Posterior vena cava (tissue), 2 donors: ENCODE results near the gene KIF1A. TPM values are rescaled to one million over a fixed set of nuclear protein-coding genes. Genes with fewer than 3 reads are reported as not detected.

ENCODE experiments used
- DNase-seq: peaks from one replicate; pipeline ENCODE4 v3.0.0-alpha.2; 2020; ENCODE audit warnings: low spot score
- intact Hi-C, 2 donors: fragments of 100-400 bp; cut with DNase I; formaldehyde crosslinking; loops; one replicate each; pipeline versions ENCODE4 v1.14.1 to v1.14.2; 2022 to 2023
- total RNA-seq, 2 donors: library from RNA; stranded (reverse); fragmentation: NEBNext Ultra II Directional; extraction: Animal tissue kit (Norgen Biotek cat#: 25700); gene quantifications; one replicate each; pipeline ENCODE4 v1.2.1, GENCODE V29; 2021
- donor health status: DM: yes; HTN: yes; CAD: no.
- donor health status: DM: yes; HTN: yes; CAD: no.

The KIF1A gene
- total RNA-seq, 2 donors from 2014 or later = 0.37 to 0.57 TPM

DNA sequence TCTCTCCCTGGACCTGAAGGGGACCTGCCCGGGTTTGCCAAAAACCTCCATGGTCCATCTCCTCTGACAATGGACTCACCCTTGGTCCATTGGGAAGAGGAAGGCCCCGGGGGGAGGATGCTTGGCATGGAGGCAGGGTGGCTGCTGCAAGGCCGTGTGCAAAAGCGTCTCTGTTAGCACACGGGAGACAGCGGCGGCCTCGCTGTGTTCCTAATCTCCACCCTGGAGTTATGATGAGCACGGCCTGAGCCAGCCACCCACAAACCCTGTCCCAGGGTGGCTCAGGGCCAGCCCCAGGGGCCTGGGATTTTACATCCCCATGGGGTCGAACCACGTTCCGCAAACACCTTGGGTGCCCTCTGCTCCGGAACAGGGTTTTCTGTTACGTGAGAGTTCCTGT lies 92.6 kb downstream of the KIF1A start:
- intact Hi-C loops = loop anchor here in 1 of 2 donors (10.0 kb wide), 1 partner anchor 1253 kb away; no protein-coding TSS in a partner anchor
- no peak for DNase-seq

GRCh38 chr2:240726876-240727275 lies 93.1 kb downstream of the KIF1A start:
- DNase-seq = no peak
- intact Hi-C loops = loop anchor here in 1 of 2 donors (10.0 kb wide), 1 partner anchor 1252 kb away; no protein-coding TSS in a partner anchor

GRCh38 chr2:240725671-240726070 lies 94.3 kb downstream of the KIF1A start:
- intact Hi-C loops = loop anchor here in 1 of 2 donors (10.0 kb wide), 1 partner anchor 1251 kb away; no protein-coding TSS in a partner anchor
- DNase-seq = no peak

- DNase-seq = no peak
- intact Hi-C loops = loop anchor here in 1 of 2 donors (10.0 kb wide), 1 partner anchor 1250 kb away; no protein-coding TSS in a partner anchor
Observed at GRCh38 chr2:240725266-240725665, 94.8 kb downstream of the KIF1A start.

DNA sequence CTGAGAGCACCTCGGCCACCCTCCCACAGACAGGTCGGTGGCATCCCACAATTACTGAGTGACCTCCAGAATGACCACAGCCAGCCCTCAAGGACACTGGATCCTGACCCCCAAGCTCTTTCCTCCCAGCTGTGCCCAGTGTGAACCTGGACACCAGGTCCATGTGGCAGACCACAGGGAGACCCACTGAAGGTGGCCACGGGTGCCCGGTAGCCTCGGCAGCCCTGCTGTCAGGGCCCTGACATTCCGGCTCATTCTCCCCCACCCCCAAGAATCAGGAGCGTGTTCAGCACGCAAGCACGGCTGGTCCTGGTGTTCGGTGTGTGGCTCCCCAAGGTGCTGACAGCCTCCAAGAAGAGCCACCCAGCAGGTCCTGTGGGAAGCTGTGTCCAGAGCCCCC lies 95.6 kb downstream of the KIF1A start:
- intact Hi-C loops = loop anchor here in 1 of 2 donors (10.0 kb wide), 1 partner anchor 1250 kb away; no protein-coding TSS in a partner anchor
- DNase-seq = no peak

DNA sequence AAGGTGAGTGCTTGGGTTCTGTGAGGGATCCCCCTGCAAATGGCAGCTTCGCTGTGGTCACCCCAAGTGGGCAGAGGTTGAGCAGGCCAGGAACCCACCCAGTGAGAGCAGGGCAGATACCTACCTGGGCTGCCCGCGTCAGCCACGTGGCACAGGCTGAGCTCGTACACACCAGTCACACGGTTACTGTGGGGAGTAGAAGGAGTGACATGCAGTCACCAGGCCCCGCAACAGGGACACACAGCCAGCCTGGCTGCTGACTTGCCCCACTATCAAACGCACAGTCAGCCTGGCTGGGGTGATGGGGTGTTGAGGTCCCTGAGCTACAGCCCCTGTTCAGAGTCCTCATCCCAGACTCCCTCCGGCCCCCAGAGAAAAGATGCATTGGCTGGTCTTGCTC lies 96.2 kb downstream of the KIF1A start:
- no peak for DNase-seq
- intact Hi-C loops = loop anchor here in 1 of 2 donors (10.0 kb wide), 1 partner anchor 1249 kb away; no protein-coding TSS in a partner anchor

DNA sequence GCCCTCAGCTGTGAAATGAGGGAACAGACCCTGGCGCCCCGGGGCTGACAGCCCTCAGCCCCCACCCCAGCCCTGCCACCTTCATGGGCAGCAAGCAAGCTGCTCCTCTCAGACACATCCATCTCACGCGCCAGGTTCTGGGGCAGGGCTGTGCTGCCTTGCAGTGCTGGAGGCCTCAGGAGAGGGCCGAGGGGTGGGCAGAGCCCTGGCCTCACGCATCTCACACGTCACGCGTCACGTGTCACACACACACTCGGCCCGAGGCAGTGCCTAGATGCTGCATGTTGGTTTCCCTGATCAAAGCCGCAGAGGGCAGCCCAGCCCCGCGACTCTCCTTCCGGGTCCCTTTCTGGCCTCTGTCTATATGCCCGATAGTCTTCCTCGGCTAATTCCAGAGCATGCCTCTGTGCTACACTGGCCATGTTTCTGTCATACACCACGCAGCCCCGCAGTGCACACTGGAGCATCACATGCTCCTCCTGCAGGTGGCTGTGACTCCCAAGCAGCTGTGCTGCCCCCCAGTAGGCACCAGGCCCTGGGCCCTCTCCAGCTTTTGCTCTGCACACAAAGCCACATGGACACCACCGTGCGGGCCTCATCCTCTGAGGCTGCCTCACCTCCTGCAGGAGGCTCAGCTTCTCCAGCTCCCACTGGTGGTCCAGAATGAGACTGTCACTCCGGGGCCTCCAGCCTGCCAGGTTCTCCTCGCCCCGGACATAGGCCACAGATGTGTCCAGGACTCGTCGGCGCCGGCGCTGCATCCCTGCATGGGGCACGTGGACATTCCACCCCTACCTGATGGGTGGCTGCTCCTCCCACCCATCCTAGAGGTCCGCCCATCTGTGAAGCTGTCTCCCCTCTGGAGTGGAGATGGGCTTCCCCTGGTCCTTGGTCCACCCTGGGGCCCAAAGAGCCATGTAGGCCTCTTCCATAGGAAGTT lies 97.0 kb downstream of the KIF1A start:
- intact Hi-C loops = loop anchor here in 1 of 2 donors (10.0 kb wide), 1 partner anchor 1248 kb away; no protein-coding TSS in a partner anchor
- DNase-seq = no peak

DNA sequence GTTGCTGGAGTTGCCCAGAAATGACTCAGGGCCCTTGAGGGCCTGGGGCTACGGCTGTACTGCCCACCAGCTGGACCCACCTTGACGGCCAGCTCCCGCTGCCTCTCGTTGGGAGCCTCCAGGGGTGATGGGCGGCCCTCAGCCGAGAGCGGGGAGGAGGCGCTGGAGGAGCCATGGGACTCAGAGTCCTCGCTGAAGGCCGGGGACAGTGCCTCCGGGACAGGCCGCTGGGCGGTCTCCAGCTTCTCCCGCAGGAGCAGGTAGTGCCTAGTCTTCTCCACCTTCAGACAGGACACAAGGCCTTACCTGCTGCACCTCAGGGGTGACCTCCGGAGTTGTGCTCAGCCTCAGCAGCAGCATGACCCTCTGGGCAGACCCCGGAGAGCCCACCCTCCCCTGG lies 97.6 kb downstream of the KIF1A start:
- no peak for DNase-seq
- intact Hi-C loops = loop anchor here in 1 of 2 donors (10.0 kb wide), 1 partner anchor 1248 kb away; no protein-coding TSS in a partner anchor

GRCh38 chr2:240721596-240722180 lies 98.3 kb downstream of the KIF1A start:
- intact Hi-C loops = loop anchor here in 1 of 2 donors (10.0 kb wide), 1 partner anchor 1247 kb away; no protein-coding TSS in a partner anchor
- DNase-seq = no peak

- DNase-seq = no peak
- intact Hi-C loops = loop anchor here in 1 of 2 donors (10.0 kb wide), 1 partner anchor 1246 kb away; no protein-coding TSS in a partner anchor
Observed at GRCh38 chr2:240720686-240721595, 99.1 kb downstream of the KIF1A start.

DNA sequence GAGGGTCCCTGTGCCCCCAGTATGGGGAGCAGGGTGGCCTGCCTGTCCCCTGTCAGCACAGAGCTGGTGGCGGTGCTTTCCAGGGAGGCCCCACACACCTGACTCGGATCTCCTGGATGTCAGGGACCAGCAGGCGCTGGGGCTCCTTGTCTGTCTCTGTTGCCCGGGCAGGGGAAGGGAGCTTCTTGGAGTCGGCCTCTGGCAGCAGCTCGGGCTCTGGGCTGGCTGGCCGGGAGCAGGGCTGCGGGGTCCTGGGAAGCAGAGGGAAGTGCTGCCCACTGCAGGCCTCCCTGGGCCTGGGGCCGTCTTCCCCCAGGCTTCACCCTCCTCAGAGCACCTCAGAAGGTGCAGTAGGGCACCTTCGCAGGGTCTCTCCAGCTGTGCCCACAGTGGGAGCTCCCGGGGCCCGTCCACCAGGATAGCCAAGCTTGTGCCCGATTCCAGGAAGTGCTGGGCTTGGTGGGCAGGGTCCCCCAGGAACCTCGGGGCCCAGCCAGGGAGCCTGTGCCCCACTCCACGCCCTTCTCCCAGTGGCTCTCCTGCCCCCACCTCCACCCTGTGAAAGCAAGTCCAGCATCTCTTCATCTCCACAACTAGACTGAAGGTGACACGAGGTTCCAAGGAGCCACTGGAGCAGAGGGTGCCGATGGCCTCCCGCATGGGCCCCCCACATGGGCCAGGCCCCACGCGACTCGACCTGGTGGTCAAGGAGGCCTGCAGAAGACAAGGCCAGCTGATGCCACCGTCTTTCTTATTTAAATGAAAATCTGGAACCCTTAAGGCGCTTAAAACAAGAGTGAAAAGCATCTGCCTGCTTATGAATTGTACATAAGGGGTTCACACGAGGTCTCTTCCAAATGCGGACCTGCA lies 100.1 kb downstream of the KIF1A start:
- intact Hi-C loops = loop anchor here in 1 of 2 donors (10.0 kb wide), 1 partner anchor 1245 kb away; no protein-coding TSS in a partner anchor
- no peak for DNase-seq

DNA sequence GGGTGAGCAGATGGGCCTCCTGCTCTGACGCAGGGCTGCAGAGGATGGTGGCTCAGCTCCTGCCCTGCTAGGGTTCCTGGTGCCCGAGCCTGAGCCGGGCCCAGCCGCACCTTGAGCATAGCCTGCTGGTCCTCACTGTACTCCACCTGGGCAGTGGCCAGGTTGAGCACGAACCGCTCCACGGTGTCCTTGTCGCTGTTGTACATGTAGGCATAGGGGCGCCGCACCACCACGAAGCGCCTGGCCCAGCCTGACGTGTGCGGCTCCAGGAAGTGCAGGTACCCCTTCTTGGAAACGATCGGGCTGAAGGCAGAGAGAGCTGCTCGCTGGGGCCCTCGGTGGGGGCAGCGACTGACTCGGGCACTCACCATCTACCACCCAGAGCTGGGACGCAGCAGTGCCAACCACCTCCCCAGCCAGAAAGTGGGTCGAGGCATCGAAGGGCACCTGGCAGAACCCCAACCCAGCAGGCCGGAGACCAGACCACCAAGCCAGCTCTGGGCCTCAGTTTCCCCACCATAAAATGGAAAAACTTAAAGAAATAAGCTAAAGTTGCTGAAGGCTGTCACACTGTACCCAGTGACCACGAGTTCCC lies 101.0 kb downstream of the KIF1A start:
- intact Hi-C loops = no loop called here
- no peak for DNase-seq

- intact Hi-C loops = no loop called here
- no peak for DNase-seq
Observed at GRCh38 chr2:240717681-240718581, 102.1 kb downstream of the KIF1A start.

DNA sequence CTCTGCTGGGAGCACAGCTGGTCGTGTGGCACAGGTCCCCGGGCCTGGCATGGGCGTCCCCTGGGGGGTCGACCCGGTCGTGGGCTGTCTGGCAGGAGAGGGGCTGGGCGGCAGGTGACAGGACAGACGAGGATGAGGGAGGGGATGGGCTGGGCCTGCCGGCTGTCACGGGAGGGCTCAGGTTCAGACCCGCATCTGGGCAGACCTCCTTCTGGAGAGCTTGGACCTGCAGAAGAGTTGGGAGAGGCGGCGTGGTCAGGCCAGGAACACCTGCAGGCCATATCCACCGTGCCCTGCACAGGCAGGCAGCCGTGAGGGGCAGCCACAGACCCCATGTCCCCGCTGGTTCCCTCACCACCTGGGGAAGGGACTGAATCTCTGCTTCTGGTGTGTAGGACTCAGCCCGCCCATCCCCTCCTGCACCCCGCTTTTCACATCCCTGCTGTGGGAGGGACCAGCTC lies 102.8 kb downstream of the KIF1A start:
- intact Hi-C loops = no loop called here
- no peak for DNase-seq

GRCh38 chr2:240716130-240716798 lies 103.8 kb downstream of the KIF1A start:
- DNase-seq = no peak
- intact Hi-C loops = no loop called here
